Anterior cingulate cortex (tissue), 58 donors: ENCODE data around the gene INPP4B.

Experiments
- DNase-seq, 58 donors: peaks; one replicate each; lab custom pipeline; 2025; lab: John Stamatoyannopoulos, UW

INPP4B gene

GRCh38 chr4:142743121-142743825 is 102.8 kb downstream of the INPP4B start:
- DNase-seq: no peak

- DNase-seq: no peak
Measured at GRCh38 chr4:142741995-142742394, 104.1 kb downstream of the INPP4B start.

GRCh38 chr4:142728233-142728632 is 117.9 kb downstream of the INPP4B start:
- DNase-seq: no peak

- DNase-seq: no peak
Measured at GRCh38 chr4:142727149-142727548, 119.0 kb downstream of the INPP4B start.

- DNase-seq: no peak
Measured at GRCh38 chr4:142725886-142726285, 120.2 kb downstream of the INPP4B start.

- DNase-seq: no peak
Measured at GRCh38 chr4:142721187-142721586, 124.9 kb downstream of the INPP4B start.

- DNase-seq: no peak
Measured at GRCh38 chr4:142719854-142720541, 126.1 kb downstream of the INPP4B start.

GRCh38 chr4:142718981-142719380 is 127.1 kb downstream of the INPP4B start:
- DNase-seq: no peak

GRCh38 chr4:142715727-142716126 is 130.4 kb downstream of the INPP4B start:
- DNase-seq: no peak

GRCh38 chr4:142713282-142714030 is 132.6 kb downstream of the INPP4B start:
- DNase-seq: no peak

- DNase-seq: no peak
Measured at GRCh38 chr4:142708231-142708630, 137.9 kb downstream of the INPP4B start.

GRCh38 chr4:142707401-142707800 is 138.7 kb downstream of the INPP4B start:
- DNase-seq: no peak

GRCh38 chr4:142706381-142706780 is 139.7 kb downstream of the INPP4B start:
- DNase-seq: no peak

GRCh38 chr4:142705820-142706219 is 140.3 kb downstream of the INPP4B start:
- DNase-seq: no peak

- no peak for DNase-seq
Measured at GRCh38 chr4:142703694-142704309, 142.3 kb downstream of the INPP4B start.

GRCh38 chr4:142701017-142701416 is 145.1 kb downstream of the INPP4B start:
- no peak for DNase-seq

- DNase-seq: no peak
Measured at GRCh38 chr4:142700531-142700930, 145.6 kb downstream of the INPP4B start.

- no peak for DNase-seq
Measured at GRCh38 chr4:142698552-142698951, 147.5 kb downstream of the INPP4B start.

- no peak for DNase-seq
Measured at GRCh38 chr4:142697928-142698327, 148.2 kb downstream of the INPP4B start.

- no peak for DNase-seq
Measured at GRCh38 chr4:142697320-142697719, 148.8 kb downstream of the INPP4B start.
